Right atrium auricular region (tissue), 2 donors: Measurements from ENCODE around the gene HSPA9. TPM values are rescaled to one million over a fixed set of nuclear protein-coding genes. Genes with fewer than 3 reads are reported as not detected.

Experiments
- DNase-seq: peaks from one replicate; pipeline ENCODE4 v3.0.0-alpha.2; 2019; ENCODE audit warnings: low spot score
- H3K27ac ChIP-seq, 2 donors: fragments of 200-600 bp; sonication (generic); 1 replicate in 1 of 2; 2 replicates in 1 of 2; pipeline ENCODE4 v1.5.1; 2016 to 2019
- H3K27me3 ChIP-seq, 2 donors: fragments of 200-600 bp; sonication (generic); one replicate each; pipeline versions ENCODE4 v1.5.1 to v1.6.0; 2017 to 2019
- H3K36me3 ChIP-seq: fragments of 200-600 bp; sonication (generic); one replicate; pipeline ENCODE4 v1.5.1; 2016
- H3K4me1 ChIP-seq, 2 donors: fragments of 200-600 bp; sonication (generic); one replicate each; pipeline versions ENCODE4 v1.5.1 to v1.6.0; 2017 to 2019
- H3K4me3 ChIP-seq, 2 donors: fragments of 200-600 bp; sonication (generic); 1 replicate in 1 of 2; 2 replicates in 1 of 2; pipeline ENCODE4 v1.5.1; 2017 to 2019; ENCODE audit warnings: mild to moderate bottlenecking in 1 of 2, moderate library complexity in 1 of 2
- H3K9me3 ChIP-seq, 2 donors: fragments of 200-600 bp; sonication (generic); one replicate each; pipeline ENCODE4 v1.5.1; 2019
- total RNA-seq, 2 donors: library from RNA; depleted of rRNA; stranded (reverse); fragments of >200 nt; gene quantifications; one replicate each; pipeline ENCODE4 v1.1.0, GENCODE V29; 2016
- TF ChIP-seq, protein P1 (sequence below), 2 donors: fragments of 200-600 bp; sonication (generic); IDR thresholded peaks; one replicate each; pipeline ENCODE4 v1.5.1; 2019; ENCODE audit warnings: antibody characterized with exemption in 2 of 2

The HSPA9 gene
- total RNA-seq, 2 donors from 2014 or later = 258 to 417 TPM

DNA sequence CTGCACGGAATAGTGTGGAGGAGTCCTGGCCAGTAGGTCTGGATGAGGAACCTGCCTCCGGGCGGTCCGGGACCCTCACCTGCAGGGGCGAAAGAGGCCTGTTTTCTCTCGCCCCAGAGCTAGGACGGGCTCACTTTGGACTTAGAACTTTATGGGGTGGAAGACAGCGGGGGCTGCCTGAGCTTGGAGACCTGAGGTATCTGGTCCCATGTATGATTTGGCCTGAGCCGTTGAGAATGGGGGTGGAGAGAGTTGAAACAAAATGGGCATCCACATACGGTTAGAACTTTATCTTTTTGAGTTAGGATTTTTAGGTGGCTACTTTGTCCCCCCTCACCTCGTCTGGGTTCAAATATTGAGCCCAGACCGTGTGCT lies 31.5 kb downstream of the HSPA9 start:
- peak overlapping the region; percentile 98 to 100 for H3K4me3 ChIP-seq
- peaks cover 0 to 73% of the 10 kb centered on the region in 2 donors for H3K4me1 ChIP-seq
- TF ChIP-seq, protein P1, sequence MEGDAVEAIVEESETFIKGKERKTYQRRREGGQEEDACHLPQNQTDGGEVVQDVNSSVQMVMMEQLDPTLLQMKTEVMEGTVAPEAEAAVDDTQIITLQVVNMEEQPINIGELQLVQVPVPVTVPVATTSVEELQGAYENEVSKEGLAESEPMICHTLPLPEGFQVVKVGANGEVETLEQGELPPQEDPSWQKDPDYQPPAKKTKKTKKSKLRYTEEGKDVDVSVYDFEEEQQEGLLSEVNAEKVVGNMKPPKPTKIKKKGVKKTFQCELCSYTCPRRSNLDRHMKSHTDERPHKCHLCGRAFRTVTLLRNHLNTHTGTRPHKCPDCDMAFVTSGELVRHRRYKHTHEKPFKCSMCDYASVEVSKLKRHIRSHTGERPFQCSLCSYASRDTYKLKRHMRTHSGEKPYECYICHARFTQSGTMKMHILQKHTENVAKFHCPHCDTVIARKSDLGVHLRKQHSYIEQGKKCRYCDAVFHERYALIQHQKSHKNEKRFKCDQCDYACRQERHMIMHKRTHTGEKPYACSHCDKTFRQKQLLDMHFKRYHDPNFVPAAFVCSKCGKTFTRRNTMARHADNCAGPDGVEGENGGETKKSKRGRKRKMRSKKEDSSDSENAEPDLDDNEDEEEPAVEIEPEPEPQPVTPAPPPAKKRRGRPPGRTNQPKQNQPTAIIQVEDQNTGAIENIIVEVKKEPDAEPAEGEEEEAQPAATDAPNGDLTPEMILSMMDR (IDR thresholded peaks at IDR 0.05) = no peak
- no peaks in the 10 kb centered on the region for H3K9me3 ChIP-seq
- H3K27me3 ChIP-seq = no peaks in the 10 kb centered on the region
- peak overlapping the region; percentile 99 to 100 for H3K27ac ChIP-seq
- H3K36me3 ChIP-seq = no peaks in the 10 kb centered on the region
- DNase-seq = no peak

DNA sequence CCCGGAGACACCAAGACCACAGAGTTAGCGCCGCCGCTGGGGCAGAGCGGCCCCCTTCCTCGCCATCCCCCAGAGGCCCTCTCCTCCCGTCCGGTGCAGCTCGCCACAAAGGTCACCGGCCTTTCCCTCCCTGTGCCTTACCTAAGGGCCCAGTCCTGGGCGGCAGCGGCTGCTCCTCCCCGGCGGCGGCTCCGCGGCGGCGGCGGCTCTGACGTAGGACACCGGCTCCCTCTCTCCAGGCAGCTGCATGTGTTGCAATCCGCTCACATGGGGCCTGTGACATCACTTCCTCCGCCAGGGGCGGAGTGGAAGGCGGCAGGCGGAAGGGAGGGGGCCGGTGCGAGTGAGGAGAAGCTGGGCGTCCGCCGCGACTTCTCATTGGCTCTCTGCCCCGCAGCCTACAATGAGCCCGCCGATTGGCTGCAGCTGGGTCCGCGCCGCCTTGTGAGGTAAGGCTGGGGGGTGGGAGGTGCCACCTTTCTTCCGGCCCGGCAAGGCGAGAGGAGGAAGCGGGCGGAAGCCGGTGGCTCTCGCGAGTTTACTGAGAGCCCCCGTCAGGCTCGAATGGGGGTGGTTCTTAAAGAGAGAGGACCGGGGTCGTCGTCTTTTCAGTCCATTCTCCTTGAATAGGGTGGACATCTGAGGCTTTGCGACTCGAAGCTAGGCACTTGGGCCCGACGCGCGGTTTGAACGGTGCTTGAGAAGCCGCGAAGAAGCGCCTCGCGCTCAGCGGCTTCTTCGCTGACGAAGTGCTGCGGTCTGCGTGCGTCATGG lies 32.1 kb downstream of the HSPA9 start, which contains the start of gene ETF1:
Gene ETF1 (minus strand): TSS at position 281 of the 774 bp plus-strand sequence. CDS start 318 bp downstream, outside the sequence.
- Histone ChIP-seq H3K9me3 (no peaks in the 10 kb centered on the region), H3K27ac (peak within 1 kb of the TSS; percentile 99 to 100), H3K27me3 (no peaks in the 10 kb centered on the region), H3K4me3 (peak within 1 kb of the TSS; percentile 98 to 100), H3K4me1 (peaks cover 0 to 76% of the 10 kb centered on the region in 2 donors), H3K36me3 (no peaks in the 10 kb centered on the region)
- TF ChIP-seq, protein P1 (IDR thresholded peaks at IDR 0.05) = peak in 1 of 2 donors; percentile 21
- DNase-seq = peak; percentile 100

DNA sequence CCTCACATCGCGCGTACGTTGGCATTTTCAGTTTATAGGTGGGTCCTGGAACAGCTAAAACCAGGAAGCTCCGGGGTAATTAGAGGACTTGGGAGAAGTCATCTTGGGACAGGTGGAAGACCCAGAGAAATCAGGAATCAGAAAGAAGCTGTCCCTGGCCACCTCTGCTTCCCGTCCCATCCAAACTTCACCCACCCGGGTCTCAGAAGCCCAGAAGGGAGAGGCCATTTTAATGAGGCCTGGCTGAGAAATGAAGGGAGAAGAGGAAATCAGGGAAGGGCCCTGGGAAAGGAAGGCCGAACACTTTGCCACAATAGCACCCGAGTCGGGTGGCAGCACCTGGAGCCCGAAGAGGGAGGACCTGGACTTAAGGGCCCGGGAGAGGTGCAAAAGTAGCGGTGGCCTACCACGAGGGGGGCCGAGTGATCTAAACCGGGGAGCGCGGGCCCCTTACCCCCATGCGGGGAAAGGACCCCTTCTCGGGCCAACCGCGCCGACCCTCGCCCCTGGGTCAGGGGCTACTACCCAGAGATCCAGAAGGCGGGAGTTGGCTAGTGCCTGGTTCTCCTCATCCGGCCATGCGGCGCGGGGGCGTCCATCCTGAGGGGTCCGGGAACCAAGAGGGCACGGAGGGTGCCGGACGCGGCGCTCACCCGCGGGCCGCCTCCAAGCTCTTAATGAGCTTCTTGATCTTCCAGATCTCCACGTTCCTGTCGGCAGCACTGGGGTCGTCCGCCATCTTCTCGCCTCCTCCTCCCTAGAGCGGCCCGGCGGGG lies 32.8 kb downstream of the HSPA9 start:
- TF ChIP-seq, protein P1 (IDR thresholded peaks at IDR 0.05) = no peak
- Histone ChIP-seq H3K4me3 (peak overlapping the region; percentile 98 to 100), H3K27me3 (no peaks in the 10 kb centered on the region), H3K36me3 (no peaks in the 10 kb centered on the region), H3K9me3 (no peaks in the 10 kb centered on the region), H3K4me1 (peaks cover 0 to 76% of the 10 kb centered on the region in 2 donors), H3K27ac (peak overlapping the region; percentile 96 to 100)
- no peak for DNase-seq

DNA sequence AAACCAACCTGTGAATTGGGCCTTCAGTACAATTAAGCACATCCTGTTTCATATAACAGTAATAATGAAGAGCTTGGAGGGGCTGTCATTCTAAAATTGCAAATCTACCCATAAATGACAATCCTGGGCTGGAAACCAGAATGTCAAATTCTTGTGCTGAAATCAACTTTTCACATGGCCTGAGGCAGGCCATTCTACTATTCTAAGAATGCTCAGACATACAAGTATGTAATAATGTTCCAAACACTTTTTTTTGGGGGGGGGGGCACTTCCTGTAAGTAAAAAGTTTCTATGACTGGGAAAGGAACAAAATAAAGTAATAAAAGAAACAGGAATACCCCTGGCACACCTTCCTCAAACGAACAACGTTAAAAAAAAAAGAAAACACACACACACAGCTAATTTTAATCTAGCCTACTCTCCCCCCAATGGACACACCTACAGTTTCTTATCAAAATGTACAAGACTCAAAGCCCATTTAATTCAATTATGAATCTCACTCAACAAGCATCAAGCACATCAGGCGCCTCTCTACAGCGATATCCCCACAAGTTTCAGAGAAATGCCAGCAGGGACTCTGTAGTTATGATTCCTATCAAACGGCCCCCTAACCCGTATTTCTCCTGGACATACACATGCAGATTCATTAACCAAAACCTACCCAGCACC lies 33.6 kb downstream of the HSPA9 start:
- H3K36me3 ChIP-seq = no peaks in the 10 kb centered on the region
- H3K4me3 ChIP-seq = peak overlapping the region; percentile 98 to 100
- peaks cover 0 to 79% of the 10 kb centered on the region in 2 donors for H3K4me1 ChIP-seq
- TF ChIP-seq, protein P1 (IDR thresholded peaks at IDR 0.05) = no peak
- no peak for DNase-seq
- no peaks in the 10 kb centered on the region for H3K27me3 ChIP-seq
- H3K9me3 ChIP-seq = no peaks in the 10 kb centered on the region
- H3K27ac ChIP-seq = peak overlapping the region; percentile 96 to 100

DNA sequence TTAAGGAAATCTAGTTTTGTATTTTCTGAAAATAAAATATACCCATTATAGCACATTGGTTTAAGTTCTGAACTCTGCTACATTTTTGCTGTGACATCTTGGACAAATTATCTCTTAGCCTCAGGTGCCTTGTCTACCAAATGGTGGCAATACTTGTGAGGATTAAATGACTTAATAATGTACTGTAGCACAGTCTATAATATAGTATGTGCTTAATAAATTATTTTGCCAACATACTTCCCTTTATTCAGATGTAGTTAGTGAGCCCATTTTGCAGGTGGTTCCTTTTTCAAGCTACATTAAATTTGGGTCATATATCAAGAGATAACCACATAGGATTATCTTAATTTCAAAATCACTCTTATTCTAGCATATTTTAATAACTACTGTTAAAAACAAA lies 35.4 kb downstream of the HSPA9 start:
- Histone ChIP-seq H3K9me3 (no peaks in the 10 kb centered on the region), H3K27ac (no peak overlapping the region), H3K4me1 (peaks cover 0 to 71% of the 10 kb centered on the region in 2 donors), H3K27me3 (no peaks in the 10 kb centered on the region), H3K4me3 (no peak overlapping the region), H3K36me3 (no peaks in the 10 kb centered on the region)
- no peak for DNase-seq
- TF ChIP-seq, protein P1 (IDR thresholded peaks at IDR 0.05) = no peak
